ENCODE data around the gene NDUFV1. TPM values are rescaled to one million over a fixed set of nuclear protein-coding genes. Genes with fewer than 3 reads are reported as not detected.

NDUFV1 gene
- polyA plus RNA-seq, 1 of the 3 experiments (the other 2 are of a cell fraction) = 278 TPM

DNA sequence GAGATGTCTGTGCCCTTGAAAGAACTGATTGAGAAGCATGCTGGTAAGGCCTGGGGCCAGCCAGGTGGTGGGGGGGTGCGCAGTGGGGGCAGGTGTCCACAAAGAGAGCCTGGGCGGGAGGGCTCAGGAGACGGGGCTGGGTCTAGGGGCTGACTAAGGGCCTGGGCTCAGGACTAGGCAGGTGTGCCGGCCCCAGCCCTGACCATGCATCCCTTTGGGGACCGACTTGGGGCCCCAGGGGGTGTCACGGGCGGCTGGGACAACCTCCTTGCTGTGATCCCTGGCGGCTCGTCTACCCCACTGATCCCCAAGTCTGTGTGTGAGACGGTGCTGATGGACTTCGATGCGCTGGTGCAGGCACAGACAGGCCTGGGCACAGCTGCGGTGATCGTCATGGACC, 4.4 kb downstream of the NDUFV1 start:
- Histone ChIP-seq H3K9me3 (no peaks in the 10 kb centered on the region), H3K27me3 (ENCODE audit: insufficient read depth) (no peaks in the 10 kb centered on the region), H3F3A (replicated peaks; ENCODE audit: insufficient read depth) (no peaks in the 10 kb centered on the region), H3K4me2 (no peak overlapping the region), H3K79me2 (ENCODE audit: insufficient read depth) (peaks cover 17% of the 10 kb centered on the region), H2AFZ (ENCODE audit: low read depth) (no peak overlapping the region), H3K36me3 (replicated peaks in 1 of 2; ENCODE audit: control insufficient read depth in 1 of 2, insufficient read depth in 2 of 2, low read length in 1 of 2) (peaks cover 5 to 42% of the 10 kb centered on the region in 2 experiments), H4K20me1 (ENCODE audit: insufficient read depth) (peaks cover 2% of the 10 kb centered on the region; the same call in 1 of the 2 replicates), H3K9ac (no peak overlapping the region), H3K27ac (ENCODE audit: low read depth in 2 of 2, low read length in 1 of 2) (no peak overlapping the region), H3K4me3 (ENCODE audit: low read depth in 2 of 2, low read length in 1 of 2) (no peak overlapping the region), H3K4me1 (ENCODE audit: control insufficient read depth in 1 of 2, insufficient read depth in 2 of 2, low read depth in 1 of 2, low read length in 1 of 2) (peaks cover 7 to 10% of the 10 kb centered on the region in 2 experiments; a peak in 3 of 4 replicates), H3K9me2 (no peaks in the 10 kb centered on the region)
- POLR2A ChIA-PET = no interaction called here
- WGBS (ENCODE audit: low lambda C conversion rate) = 83% methylated on average over 2 of the region's 14 CpGs
- CTCF ChIA-PET = no interaction called here
- TF ChIP-seq TEAD4 (IDR thresholded peaks at IDR 0.05; ENCODE audit: borderline replicate concordance, insufficient read depth) (no peak), FOXJ3 (CRISPR knock-in tag; IDR thresholded peaks at IDR 0.05) (no peak), SIN3A (IDR thresholded peaks at IDR 0.05; ENCODE audit: borderline replicate concordance, low read depth, low read length) (no peak), GATA2 (CRISPR knock-in tag; IDR thresholded peaks at IDR 0.05) (no peak), FOSL2 (IDR thresholded peaks at IDR 0.05; ENCODE audit: borderline replicate concordance, low read depth) (no peak), FOXM1 (IDR thresholded peaks at IDR 0.05; ENCODE audit: low read depth) (no peak), TAF1 (IDR thresholded peaks at IDR 0.05; ENCODE audit: borderline replicate concordance, low read depth, low read length) (no peak)
- TF ChIP-seq, protein P1, sequence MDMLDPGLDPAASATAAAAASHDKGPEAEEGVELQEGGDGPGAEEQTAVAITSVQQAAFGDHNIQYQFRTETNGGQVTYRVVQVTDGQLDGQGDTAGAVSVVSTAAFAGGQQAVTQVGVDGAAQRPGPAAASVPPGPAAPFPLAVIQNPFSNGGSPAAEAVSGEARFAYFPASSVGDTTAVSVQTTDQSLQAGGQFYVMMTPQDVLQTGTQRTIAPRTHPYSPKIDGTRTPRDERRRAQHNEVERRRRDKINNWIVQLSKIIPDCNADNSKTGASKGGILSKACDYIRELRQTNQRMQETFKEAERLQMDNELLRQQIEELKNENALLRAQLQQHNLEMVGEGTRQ (IDR thresholded peaks at IDR 0.05; ENCODE audit: borderline replicate concordance, low read depth, low read length) = no peak
- no peak for DNase-seq

DNA sequence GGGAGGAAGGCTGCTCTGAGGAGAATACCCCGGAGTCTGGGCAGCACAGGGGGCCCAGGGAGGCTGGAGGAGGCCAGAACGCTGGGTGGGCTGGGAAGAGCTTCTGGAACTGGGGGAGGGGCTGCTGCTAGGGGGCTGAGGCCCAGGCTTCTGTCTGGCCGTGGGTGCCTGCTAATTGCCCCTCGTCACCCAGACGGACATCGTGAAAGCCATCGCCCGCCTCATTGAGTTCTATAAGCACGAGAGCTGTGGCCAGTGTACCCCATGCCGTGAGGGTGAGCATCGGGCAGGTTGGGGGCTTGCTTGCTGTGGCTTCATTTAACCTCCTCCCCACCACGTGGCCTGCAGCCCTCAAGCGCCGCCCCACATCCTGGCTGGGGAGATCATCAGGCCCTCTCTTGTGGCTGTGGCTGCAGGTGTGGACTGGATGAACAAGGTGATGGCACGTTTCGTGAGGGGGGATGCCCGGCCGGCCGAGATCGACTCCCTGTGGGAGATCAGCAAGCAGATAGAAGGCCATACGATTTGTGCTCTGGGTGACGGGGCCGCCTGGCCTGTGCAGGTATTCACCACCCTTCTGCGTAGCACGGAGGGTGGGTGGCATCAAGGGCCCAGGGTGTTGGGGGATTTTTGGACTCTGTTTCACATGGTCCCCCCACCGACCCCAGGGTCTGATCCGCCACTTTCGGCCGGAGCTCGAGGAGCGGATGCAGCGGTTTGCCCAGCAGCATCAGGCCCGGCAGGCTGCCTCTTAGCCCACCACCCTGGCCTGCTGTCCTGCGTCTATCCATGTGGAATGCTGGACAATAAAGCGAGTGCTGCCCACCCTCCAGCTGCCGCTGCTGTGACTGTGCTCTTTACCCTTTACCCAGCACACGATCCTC, 5.2 kb downstream of the NDUFV1 start:
- no peak for DNase-seq
- H3K27ac ChIP-seq (ENCODE audit: low read depth in 2 of 2, low read length in 1 of 2) = no peak overlapping the region
- peaks cover 7% of the 10 kb centered on the region in 2 experiments; a peak in 3 of 4 replicates for H3K4me1 ChIP-seq (ENCODE audit: control insufficient read depth in 1 of 2, insufficient read depth in 2 of 2, low read depth in 1 of 2, low read length in 1 of 2)
- no peaks in the 10 kb centered on the region for H3K9me3 ChIP-seq
- peaks cover 15% of the 10 kb centered on the region for H3K79me2 ChIP-seq (ENCODE audit: insufficient read depth)
- WGBS (ENCODE audit: low lambda C conversion rate) = 89% methylated on average over 17 of the region's 37 CpGs
- ChIA-PET CTCF (interaction anchor here (4.6 to 7.1 kb wide), 2 partner anchors 17 to 28 kb away, joined by 24 to 107 read pairs; partner anchors contain the start of genes GSTP1 and NUDT8), POLR2A (no interaction called here)
- no peak overlapping the region for H3K4me2 ChIP-seq
- H3K36me3 ChIP-seq (replicated peaks in 1 of 2; ENCODE audit: control insufficient read depth in 1 of 2, insufficient read depth in 2 of 2, low read length in 1 of 2) = peaks cover 5 to 42% of the 10 kb centered on the region in 2 experiments
- H2AFZ ChIP-seq (ENCODE audit: low read depth) = no peak overlapping the region
- peaks cover 2% of the 10 kb centered on the region; the same call in 1 of the 2 replicates for H4K20me1 ChIP-seq (ENCODE audit: insufficient read depth)
- no peaks in the 10 kb centered on the region for H3K9me2 ChIP-seq
- no peaks in the 10 kb centered on the region for H3K27me3 ChIP-seq (ENCODE audit: insufficient read depth)
- no peak overlapping the region for H3K4me3 ChIP-seq (ENCODE audit: low read depth in 2 of 2, low read length in 1 of 2)
- H3K9ac ChIP-seq = no peak overlapping the region
- H3F3A ChIP-seq (replicated peaks; ENCODE audit: insufficient read depth) = no peaks in the 10 kb centered on the region
- TF ChIP-seq JUND (IDR thresholded peaks at IDR 0.05) = no peak
- no peak for TF ChIP-seq NFIC (IDR thresholded peaks at IDR 0.05; ENCODE audit: borderline replicate concordance)
- no peak for TF ChIP-seq POLR2AphosphoS5 (IDR thresholded peaks at IDR 0.05; ENCODE audit: low read depth, low read length)
- TF ChIP-seq, protein P2, sequence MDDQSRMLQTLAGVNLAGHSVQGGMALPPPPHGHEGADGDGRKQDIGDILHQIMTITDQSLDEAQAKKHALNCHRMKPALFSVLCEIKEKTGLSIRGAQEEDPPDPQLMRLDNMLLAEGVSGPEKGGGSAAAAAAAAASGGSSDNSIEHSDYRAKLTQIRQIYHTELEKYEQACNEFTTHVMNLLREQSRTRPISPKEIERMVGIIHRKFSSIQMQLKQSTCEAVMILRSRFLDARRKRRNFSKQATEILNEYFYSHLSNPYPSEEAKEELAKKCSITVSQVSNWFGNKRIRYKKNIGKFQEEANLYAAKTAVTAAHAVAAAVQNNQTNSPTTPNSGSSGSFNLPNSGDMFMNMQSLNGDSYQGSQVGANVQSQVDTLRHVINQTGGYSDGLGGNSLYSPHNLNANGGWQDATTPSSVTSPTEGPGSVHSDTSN (IDR thresholded peaks at IDR 0.05) = no peak
- no peak for TF ChIP-seq GABPA (IDR thresholded peaks at IDR 0.05; ENCODE audit: low read depth)
- TF ChIP-seq, protein P3, sequence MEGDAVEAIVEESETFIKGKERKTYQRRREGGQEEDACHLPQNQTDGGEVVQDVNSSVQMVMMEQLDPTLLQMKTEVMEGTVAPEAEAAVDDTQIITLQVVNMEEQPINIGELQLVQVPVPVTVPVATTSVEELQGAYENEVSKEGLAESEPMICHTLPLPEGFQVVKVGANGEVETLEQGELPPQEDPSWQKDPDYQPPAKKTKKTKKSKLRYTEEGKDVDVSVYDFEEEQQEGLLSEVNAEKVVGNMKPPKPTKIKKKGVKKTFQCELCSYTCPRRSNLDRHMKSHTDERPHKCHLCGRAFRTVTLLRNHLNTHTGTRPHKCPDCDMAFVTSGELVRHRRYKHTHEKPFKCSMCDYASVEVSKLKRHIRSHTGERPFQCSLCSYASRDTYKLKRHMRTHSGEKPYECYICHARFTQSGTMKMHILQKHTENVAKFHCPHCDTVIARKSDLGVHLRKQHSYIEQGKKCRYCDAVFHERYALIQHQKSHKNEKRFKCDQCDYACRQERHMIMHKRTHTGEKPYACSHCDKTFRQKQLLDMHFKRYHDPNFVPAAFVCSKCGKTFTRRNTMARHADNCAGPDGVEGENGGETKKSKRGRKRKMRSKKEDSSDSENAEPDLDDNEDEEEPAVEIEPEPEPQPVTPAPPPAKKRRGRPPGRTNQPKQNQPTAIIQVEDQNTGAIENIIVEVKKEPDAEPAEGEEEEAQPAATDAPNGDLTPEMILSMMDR (IDR thresholded peaks at IDR 0.05) = no peak
- no peak for TF ChIP-seq RAD21 (IDR thresholded peaks at IDR 0.05; ENCODE audit: low read length)
- TF ChIP-seq GATA2 (CRISPR knock-in tag; IDR thresholded peaks at IDR 0.05) = no peak
- TF ChIP-seq, protein P4, sequence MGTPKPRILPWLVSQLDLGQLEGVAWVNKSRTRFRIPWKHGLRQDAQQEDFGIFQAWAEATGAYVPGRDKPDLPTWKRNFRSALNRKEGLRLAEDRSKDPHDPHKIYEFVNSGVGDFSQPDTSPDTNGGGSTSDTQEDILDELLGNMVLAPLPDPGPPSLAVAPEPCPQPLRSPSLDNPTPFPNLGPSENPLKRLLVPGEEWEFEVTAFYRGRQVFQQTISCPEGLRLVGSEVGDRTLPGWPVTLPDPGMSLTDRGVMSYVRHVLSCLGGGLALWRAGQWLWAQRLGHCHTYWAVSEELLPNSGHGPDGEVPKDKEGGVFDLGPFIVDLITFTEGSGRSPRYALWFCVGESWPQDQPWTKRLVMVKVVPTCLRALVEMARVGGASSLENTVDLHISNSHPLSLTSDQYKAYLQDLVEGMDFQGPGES (IDR thresholded peaks at IDR 0.05; ENCODE audit: low read depth, low read length) = no peak
- TF ChIP-seq, protein P5, sequence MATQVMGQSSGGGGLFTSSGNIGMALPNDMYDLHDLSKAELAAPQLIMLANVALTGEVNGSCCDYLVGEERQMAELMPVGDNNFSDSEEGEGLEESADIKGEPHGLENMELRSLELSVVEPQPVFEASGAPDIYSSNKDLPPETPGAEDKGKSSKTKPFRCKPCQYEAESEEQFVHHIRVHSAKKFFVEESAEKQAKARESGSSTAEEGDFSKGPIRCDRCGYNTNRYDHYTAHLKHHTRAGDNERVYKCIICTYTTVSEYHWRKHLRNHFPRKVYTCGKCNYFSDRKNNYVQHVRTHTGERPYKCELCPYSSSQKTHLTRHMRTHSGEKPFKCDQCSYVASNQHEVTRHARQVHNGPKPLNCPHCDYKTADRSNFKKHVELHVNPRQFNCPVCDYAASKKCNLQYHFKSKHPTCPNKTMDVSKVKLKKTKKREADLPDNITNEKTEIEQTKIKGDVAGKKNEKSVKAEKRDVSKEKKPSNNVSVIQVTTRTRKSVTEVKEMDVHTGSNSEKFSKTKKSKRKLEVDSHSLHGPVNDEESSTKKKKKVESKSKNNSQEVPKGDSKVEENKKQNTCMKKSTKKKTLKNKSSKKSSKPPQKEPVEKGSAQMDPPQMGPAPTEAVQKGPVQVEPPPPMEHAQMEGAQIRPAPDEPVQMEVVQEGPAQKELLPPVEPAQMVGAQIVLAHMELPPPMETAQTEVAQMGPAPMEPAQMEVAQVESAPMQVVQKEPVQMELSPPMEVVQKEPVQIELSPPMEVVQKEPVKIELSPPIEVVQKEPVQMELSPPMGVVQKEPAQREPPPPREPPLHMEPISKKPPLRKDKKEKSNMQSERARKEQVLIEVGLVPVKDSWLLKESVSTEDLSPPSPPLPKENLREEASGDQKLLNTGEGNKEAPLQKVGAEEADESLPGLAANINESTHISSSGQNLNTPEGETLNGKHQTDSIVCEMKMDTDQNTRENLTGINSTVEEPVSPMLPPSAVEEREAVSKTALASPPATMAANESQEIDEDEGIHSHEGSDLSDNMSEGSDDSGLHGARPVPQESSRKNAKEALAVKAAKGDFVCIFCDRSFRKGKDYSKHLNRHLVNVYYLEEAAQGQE (IDR thresholded peaks at IDR 0.05; ENCODE audit: low read depth, low read length) = no peak
- no peak for TF ChIP-seq FOXM1 (IDR thresholded peaks at IDR 0.05; ENCODE audit: low read depth)
- TF ChIP-seq YY1 (IDR thresholded peaks at IDR 0.05; ENCODE audit: low read depth) = no peak
